Chondrocyte (in vitro differentiated cells): Measurements from ENCODE around the gene MSL3B.

Source experiments
- DNase-seq: peaks from one replicate; pipeline ENCODE4 v3.0.0; 2021; ENCODE audit warnings: mixed read lengths, low spot score
- H3K27ac Mint-ChIP-seq: one replicate; pipeline ENCODE4 v1.8.0; 2021; ENCODE audit warnings: mild to moderate bottlenecking, moderate library complexity, mixed read lengths; ENCODE audit not compliant: unreplicated experiment
- H3K27me3 Mint-ChIP-seq: 2 replicates; pipeline ENCODE4 v1.8.0; 2021; ENCODE audit warnings: low read depth, mixed read lengths
- H3K36me3 Mint-ChIP-seq: 2 replicates; pipeline ENCODE4 v1.8.0; 2021; ENCODE audit warnings: low read depth, mixed read lengths
- H3K4me1 Mint-ChIP-seq: 2 replicates; pipeline ENCODE4 v1.8.0; 2021; ENCODE audit warnings: low read depth, mild to moderate bottlenecking, mixed read lengths
- H3K4me3 Mint-ChIP-seq: one replicate; pipeline ENCODE4 v1.8.0; 2021; ENCODE audit warnings: mild to moderate bottlenecking, moderate library complexity, mixed read lengths; ENCODE audit not compliant: unreplicated experiment
- H3K9me3 Mint-ChIP-seq: 2 replicates; pipeline ENCODE4 v1.8.0; 2021; ENCODE audit warnings: low read depth, mixed read lengths
- CTCF ChIP-seq: fragments of 200-600 bp; sonication (generic); IDR thresholded peaks from 2 replicates; pipeline ENCODE4 v1.5.0; 2021; ENCODE audit warnings: antibody characterized with exemption, mild to moderate bottlenecking, moderate library complexity

MSL3B gene

GRCh38 chr2:233857511-233858141, 10.6 kb downstream of the MSL3B start:
- no peak overlapping the region for H3K4me3 Mint-ChIP-seq
- H3K36me3 Mint-ChIP-seq = peaks cover 6% of the 10 kb centered on the region
- DNase-seq = no peak
- H3K27ac Mint-ChIP-seq = no peak overlapping the region
- TF ChIP-seq CTCF = peak; percentile 76
- no peaks in the 10 kb centered on the region for H3K27me3 Mint-ChIP-seq
- peaks cover 1% of the 10 kb centered on the region for H3K9me3 Mint-ChIP-seq
- peaks cover 24% of the 10 kb centered on the region for H3K4me1 Mint-ChIP-seq

GRCh38 chr2:233856184-233856583, 12.0 kb downstream of the MSL3B start:
- H3K27me3 Mint-ChIP-seq = no peaks in the 10 kb centered on the region
- H3K4me3 Mint-ChIP-seq = no peak overlapping the region
- no peaks in the 10 kb centered on the region for H3K36me3 Mint-ChIP-seq
- H3K27ac Mint-ChIP-seq = no peak overlapping the region
- no peak for DNase-seq
- no peak for TF ChIP-seq CTCF
- H3K4me1 Mint-ChIP-seq = peaks cover 34% of the 10 kb centered on the region
- no peaks in the 10 kb centered on the region for H3K9me3 Mint-ChIP-seq

GRCh38 chr2:233855345-233855744, 12.8 kb downstream of the MSL3B start:
- TF ChIP-seq CTCF = no peak

GRCh38 chr2:233854241-233854981, 13.8 kb downstream of the MSL3B start, which contains the start of gene HJURP:
Gene HJURP, minus strand, starts transcription at chr2:233854535. Its CDS starts 35 bp downstream, at chr2:233854500.
- Mint-ChIP-seq H3K4me3 (peak within 1 kb of the TSS; percentile 99), H3K27me3 (no peaks in the 10 kb centered on the region), H3K9me3 (no peaks in the 10 kb centered on the region), H3K27ac (peak within 1 kb of the TSS; percentile 97), H3K36me3 (no peaks in the 10 kb centered on the region), H3K4me1 (peaks cover 34% of the 10 kb centered on the region)
- no peak for TF ChIP-seq CTCF
- DNase-seq = no peak

More at GRCh38 chr2:233855345-233855744, 12.8 kb downstream of the MSL3B start:
- Mint-ChIP-seq H3K4me3 (peak overlapping the region; percentile 29), H3K27me3 (no peaks in the 10 kb centered on the region), H3K9me3 (no peaks in the 10 kb centered on the region), H3K4me1 (peaks cover 34% of the 10 kb centered on the region), H3K27ac (peak overlapping the region; percentile 30), H3K36me3 (no peaks in the 10 kb centered on the region)
- no peak for DNase-seq

GRCh38 chr2:233853883-233854240, 14.3 kb downstream of the MSL3B start:
- Mint-ChIP-seq H3K36me3 (no peaks in the 10 kb centered on the region), H3K9me3 (no peaks in the 10 kb centered on the region), H3K27me3 (no peaks in the 10 kb centered on the region), H3K27ac (peak overlapping the region; percentile 97), H3K4me1 (peaks cover 34% of the 10 kb centered on the region), H3K4me3 (peak overlapping the region; percentile 99)
- no peak for DNase-seq
- no peak for TF ChIP-seq CTCF
